Activated CD4-positive, CD25-positive, alpha-beta regulatory T cell (primary cell): ENCODE results near the gene PDE4D.

Experiments used
- DNase-seq, 4 experiments: peaks; one replicate each; lab custom pipeline; 2025; lab: John Stamatoyannopoulos, UW

PDE4D gene

DNA sequence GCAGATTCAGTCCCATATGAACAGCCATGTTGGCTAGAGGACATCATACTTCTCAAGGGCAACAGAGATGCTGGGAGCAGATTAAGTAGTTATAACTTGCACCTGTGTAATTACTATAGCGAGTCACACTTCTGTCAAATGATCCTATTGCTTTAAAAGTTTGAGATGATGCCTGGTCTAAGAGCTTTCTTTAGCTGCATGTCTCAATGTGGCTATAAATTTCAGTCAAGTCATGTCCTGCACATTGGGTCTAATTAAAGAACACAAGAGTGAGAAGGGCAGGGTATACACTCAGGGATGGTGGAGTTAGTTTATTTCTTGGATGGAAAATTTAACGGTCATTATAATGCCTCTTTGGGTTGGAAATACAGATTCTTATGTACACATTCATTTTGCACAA is 753.4 kb downstream of the PDE4D start:
- DNase-seq = no peak

DNA sequence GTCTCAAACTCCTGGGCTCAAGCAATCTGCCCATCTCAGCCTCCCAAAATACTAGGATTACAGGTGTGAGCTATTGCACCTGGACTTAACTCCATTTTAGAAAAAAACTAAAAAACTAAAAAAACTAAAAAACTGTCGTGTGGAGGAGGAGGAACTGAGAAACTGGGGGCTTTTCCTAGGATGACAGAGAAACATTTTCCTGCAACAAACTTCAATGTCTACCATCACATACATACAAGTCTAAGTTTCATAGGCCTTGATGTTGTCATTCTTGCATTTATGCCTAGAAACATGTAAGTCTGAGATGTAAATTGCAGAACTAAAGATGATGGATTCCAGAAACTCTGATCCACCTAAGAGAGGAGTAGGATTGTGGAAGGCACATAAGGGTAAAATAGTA is 753.8 kb downstream of the PDE4D start:
- DNase-seq = no peak

DNA sequence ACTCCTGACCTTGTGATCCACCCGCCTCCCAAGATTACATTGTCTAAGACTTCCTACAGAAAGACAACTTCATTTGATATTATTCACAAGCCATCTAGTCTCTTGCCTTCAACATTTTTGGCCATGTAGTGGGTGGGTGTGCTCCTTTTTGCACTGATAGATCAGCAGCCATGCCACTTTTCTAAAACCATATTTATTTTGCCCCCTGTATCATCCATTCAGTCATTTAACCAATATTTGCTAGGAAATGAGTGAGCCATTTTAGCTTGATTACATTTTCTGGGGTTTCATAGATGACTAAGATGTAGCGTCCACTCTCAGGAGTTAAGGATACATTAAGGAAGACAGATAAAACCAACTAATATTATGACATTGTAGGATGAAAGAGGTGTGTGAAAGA is 755.0 kb downstream of the PDE4D start:
- DNase-seq = no peak

DNA sequence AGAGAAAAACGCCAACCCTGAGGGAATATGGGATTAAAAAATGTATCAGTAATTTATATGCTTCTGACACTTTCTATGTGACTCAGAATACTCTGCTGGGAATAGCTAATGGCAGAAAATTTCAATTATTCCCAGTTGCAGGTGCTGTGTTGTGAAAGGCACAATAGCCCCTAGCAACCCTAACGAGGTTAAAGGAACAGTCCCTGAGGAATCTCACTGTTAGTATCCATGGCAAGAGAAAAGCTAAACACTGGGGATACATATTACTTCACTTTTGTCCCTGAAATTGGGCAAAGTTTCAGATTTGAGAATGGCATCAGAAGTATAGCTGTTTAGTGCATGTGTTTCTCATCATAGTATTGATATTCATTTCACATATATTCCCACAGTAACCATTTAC is 755.7 kb downstream of the PDE4D start:
- DNase-seq = no peak

DNA sequence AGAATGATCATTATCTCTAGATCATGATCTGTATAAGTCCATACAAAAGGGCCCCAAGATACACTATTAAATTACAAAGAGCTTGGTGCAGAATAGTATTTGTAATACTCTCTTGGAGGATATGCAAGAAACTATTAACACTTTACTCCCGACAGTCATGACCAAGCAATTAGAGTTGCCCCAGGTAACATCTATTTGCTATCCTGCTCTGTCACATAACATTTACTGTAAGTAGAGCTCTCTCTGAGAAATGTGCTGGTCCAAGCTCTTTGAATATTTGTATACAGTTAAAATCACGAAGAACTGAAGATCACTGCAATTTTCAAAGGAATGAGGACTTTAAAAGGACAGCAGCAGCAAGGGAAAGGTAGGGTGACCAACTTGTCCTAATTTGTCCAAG is 757.0 kb downstream of the PDE4D start:
- DNase-seq = no peak

DNA sequence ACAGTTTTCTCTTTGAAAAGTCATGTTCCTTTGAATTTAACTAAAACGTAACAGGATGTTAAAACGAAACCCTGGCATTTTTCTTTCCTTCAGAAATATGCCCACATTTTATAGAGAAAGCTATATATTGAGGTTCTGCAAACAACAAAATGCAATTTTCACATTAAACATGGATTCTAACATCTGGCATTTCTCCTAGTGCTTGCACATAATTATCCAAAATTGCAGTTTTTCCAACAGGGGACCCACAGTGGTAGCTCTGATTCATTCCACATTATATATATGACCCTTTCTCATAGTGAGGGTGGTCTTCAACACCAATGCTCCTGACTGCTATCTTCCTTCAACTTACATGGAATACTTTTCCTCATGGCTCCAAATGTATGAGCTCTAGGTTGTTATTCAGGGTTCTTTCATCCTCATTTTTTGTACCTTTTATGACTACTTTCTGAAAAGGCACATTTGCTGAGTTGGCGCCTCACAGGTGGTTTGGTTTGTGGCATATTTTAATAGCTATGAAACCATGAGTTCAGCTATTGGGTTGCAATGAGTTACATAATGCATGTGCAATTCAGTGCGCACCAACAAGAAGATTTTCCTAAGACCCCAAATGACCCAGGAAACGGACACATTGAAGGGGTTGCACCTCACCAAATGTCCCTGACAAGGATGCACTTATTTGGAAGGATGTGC is 758.9 kb downstream of the PDE4D start:
- no peak for DNase-seq

DNA sequence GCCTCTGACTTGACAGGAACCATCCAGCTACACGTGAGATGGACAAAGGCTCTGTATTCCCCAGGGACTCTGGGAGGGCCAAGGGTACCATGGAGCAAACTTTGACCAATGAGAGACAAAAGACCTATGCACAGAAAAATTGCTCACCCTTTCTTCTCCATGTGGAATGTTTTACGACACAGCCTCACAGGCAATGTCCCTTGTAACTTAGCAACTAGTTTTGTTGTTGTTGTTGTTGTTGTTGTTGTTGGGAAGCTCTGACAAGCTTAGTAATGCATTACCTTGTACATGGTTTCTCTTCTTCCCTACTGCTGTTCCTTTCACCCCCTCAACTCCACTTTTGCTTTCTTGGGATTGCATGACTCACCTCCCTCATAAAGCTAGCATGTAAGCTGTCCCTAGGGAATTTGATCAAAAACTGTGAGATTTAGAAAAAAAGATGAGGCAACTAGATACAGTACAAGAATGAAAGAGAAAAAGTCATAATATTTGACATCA is 759.7 kb downstream of the PDE4D start:
- no peak for DNase-seq

DNA sequence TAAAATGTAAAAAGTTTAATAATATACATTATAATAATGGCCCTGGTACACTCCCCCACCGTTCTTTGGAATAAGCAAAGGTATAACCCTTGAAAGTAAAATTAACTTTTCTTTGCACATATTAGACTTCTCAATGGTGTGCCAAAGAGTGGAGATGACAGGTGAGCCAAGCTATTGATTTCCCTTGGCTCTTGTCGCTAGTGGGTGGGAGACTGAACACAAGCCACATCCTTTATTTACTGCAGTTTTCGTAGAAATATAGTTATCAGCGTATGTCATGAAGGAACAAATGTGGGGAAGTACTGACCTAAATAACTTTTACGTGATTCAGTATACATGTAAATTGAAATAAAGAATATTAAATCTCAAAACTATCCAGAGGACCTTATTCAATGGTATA is 761.4 kb downstream of the PDE4D start:
- DNase-seq = no peak

DNA sequence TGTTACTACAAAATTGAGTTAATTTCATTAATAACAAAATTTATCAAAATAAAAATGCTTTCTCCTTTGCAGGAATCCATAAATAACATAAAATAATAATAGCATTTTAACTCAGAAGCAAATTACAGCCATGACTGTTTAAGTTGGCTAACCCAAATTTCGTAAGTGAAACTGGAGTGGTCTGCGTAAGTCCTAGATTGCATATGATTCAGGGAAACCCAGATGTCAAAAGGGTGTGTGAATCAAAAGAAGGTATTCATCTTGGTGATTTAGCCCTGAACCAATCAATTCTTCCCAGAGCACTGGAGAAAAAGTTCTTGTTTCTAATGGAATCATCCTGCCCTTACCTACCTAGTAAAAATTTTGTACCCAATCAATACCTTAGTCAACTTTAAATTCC is 763.1 kb downstream of the PDE4D start:
- no peak for DNase-seq

DNA sequence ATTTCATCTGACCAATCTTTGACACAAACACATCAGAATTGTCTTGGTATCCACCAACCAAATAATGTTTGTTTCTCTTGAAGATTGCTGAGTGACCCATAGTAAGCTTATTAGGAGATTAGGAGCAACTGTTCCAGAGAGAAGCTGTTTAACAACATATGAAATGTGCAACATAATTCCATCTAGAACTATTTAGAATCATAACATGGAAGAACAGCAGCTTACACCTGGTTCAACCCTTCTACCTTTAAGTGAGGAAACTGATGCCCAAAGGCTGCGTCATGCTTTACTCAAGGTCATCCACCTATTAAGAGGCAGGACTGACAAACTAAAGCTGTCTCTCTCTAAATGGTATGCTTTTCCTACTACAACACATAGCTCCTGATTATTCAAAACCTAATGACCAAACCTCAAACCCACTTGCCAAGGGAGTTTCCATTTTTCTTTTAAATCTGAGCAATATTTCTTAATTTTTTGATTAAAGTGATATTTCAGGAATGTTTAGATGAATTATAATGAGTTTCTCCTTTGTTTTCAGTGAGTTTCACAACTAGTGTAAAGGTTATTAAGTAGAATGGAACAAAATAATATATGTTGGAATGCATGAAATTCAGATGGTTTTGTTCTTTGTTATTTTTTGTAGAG is 764.8 kb downstream of the PDE4D start:
- DNase-seq = no peak

DNA sequence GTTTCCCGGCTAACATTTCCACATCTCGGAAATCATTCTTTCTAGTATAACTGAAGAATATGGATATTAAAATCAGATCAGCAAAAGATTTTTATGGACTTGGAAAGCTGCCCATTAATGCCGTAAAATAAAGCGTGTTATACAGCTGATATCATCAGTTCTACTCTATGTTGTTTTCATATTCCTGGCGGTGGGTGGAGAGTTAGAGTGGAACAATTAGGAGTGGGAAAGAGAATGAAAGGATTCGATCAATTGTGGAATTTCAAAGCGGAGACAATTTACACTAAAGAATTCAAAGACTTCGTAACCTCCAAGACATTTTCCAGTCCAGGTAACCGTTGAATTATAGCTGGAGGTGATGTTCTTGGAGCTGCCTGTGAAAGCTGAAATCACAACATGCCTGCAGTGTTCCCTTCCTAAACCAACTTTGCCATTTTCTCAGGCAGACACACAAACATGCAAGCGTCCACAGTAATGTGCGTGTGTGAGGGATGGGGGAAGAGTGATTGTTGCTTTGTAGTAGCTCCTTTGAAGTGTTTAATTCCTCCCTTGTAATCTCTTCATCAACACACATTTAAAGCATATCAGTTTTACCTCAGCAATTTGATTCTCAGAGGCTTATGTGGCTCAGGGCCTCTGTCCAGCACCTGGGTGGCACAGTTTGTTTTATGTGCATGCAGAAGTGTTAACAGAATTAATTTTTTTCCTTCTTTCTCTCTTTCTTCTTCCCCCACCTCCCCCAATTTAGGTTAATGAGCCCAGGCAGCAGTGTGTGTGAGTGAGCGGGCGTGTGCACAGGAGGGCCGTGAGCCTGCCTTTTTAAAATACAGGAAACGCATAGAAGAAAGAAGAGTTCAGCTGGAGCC is 766.6 kb downstream of the PDE4D start:
- no peak for DNase-seq

DNA sequence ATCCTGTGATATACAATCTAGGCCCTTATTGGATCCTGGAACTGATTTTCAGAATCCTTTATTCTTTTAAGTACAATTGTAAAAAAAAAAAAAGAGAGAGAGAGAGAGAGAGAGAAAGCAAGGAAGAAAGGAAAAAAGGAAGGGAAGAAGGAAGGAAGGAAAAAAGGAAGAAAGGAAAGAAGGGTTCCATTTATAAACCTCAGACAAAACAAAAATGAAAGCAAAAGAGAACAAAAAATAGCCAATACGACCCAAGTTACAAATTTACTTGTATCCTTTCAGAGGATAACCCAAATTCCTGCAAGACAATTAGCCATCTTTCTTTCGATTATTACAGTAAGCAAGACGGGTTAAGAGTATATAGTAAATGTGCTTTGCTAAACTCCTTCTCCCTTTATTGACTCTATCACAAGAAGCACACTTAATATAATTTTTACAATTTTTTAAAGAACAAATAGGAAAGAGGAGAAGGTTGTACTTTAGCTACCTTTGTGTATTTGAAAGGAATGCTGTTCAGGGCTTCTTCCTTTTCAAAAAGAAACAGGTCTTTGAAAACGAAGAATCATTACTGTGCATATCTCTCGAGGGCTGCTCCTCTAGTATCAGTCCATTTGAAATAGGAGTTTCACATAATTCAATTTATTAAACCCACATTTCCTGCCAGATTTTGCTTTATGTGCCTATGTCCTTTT is 767.4 kb downstream of the PDE4D start:
- no peak for DNase-seq

DNA sequence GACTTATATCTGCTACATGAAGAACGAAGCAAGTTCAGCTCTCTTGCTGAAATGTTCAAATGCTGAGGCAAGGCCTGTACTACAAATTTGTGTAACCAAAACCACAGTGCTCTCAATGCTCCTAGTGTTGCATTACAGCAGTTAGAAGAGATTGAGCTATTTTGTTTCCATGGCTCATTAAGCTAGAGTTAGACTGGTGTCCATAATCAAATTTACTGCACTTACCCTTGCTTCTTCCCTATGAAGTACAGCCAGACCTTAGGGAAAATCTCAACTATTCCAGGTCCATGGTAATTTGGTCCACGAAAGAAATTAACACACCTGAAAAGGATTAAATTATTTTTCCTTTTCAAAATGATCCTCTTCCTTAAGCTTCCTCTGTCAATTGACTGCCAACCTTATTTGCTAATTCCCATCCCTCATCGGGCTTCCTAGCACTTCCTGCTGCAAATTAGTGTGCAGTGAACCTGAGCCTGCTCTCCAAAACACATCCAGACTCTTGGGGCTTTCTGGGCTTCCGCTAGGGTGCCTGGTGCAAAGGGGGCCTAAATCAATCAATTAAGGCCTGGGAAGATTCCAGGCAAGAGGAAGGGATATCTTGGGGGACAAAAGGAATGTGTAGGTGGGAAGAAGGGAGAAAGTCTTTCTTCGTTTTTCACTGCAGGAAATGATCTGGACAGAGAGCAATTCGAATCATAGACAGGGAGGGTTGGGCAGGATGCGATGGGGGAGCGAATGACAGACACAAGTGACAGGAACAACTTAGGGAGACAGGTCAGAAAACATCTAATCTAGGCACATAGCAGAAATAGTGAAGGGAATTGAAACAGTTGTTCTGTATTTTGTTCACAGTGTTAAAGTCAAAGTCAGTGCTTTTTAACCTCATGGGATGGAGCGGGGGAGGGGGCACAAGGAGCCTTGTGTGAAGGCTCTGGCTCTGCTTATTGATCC is 768.2 kb downstream of the PDE4D start:
- no peak for DNase-seq

DNA sequence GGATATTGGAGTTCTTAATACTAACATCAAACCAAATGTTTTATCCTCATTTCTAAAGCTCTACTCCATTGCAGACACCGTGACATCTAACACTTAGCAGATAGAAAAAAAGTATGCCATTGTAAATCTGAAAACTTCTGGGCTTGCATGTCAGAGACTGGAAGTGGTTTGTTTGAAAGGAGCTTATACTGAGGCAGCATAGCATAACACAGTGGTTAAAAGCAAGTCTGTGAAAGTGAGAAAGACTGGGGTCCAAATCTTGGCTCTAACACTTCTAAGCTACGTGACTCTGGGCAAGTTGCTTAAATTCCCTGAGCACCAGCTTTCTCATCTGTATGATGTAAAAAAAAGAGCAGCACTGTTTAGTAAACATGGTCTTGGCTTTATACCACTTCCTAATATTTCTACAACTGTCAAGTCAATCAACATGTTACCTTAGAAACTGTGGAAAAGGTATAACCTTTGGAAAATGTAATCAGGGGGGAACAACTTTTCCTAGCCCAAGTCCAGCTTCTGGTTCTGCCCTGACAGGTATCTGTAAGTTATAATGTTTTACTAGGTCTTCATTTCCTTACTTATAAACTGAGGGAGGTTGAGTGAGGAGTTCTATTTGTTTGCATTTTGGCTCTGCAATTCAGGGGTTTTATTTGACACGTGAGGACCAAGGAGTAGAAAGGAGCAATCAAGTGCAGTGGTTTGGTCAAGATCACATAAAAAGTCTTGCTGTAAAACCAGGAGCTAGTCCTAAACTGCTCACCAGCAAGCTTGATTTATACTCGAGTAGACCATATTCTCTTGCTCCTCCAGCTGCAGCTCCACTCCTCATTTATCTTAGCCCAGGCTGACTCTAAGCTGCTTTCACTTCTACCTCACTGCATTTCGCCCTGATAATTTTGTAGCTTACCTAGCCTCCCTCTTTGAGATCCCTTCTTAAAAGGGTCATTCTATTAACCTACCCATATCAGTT is 769.6 kb downstream of the PDE4D start:
- DNase-seq = no peak

DNA sequence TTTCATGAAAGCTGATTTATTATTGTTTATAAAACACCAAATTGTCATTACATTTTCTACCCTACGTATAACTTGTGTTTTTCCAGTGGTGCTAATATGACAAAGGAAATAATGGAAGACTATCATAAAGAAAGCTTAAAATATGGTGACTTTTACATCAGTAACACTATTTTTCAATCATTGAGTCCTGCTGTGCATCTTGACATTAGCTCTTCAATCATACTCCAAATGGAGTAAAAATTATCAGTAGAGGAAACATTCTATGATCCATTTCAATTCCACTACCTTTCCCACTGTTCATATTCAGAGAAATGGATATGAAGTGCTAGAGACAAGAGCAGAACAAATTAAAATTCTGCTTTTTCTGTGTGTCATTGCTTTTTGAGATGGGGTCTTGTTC is 774.0 kb downstream of the PDE4D start:
- no peak for DNase-seq

DNA sequence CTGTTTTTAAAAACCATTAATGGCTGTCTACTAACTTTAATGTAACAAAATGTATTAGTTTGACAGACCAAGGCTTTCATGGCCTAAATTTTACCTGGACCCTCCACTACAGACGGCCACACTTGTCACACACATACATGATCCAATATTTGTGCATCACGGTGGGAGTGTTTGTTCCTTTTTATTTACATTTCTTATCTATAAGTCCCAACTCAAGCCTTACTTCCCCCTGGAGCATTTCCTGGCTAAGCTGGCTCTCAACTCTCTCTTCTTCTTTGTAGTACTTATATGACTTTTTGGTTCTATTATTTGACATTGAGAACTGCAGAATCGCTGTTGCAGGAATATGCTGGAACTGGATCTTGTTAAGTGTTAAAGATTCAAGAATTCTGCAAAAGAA is 776.2 kb downstream of the PDE4D start:
- no peak for DNase-seq

DNA sequence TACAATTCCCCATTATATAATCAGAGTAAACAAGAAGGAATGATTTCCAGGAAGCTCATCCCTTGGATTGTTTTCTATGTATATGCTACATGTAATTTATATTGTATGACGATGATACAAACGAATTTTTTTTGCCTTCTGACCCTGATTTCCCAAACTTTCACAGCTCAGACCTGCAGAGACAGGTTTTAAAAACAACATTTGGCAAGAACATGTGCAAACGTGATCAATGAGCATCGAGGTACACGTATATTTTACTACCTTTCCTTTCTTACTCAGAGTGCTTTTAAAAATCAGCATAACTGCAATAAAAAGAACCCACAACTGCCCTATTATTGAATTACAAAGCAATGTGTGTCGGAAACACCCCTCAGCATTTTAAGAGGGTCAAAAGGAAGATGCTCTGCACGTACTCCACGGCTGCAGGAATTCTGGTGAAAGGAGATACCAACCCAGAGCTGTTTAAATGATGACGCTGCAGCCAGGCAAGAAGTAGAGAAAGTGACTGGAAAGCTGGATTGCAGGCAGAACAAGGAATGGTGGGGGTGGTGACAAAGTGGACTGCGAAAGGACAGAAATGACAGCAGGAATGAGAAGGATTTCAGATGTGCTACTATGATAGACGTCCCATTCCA is 777.2 kb downstream of the PDE4D start:
- DNase-seq = no peak

DNA sequence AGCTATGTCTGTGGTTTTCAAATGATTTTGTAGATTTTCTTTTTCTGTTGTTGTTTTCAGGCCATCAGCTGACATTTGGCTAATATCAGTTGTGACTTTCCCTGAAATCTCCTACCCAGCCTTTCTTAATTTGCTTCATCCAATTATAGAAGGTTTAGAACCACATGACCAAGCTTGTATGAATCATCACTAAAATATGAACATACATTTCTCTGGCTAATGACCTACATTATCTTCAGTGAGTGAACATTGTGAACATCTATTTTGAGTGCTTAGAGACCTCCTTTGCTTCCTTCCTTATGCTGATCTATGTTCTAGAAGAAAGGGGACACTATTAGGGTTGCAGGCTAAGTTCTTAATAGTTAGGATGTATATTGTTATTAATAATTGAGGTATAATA is 778.2 kb downstream of the PDE4D start:
- no peak for DNase-seq

DNA sequence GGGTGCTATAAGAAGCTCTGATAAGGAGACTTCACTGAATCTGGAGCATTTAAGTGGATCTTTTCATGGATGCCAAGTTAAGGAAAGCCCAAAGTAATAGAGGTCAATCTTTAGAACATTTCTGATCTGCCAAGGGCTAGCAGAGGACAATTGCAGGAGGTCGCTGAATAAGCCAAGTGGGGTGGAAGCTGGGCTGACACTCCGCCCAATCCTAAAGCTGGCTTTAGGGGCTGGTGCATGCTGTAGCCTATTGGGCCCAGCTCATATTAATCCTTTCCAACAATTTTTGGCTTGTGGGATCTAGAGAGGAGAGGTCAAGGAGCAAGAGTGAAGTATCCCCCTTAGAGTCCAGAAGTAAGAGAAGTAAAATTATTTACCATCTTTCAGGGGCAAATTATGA is 784.1 kb downstream of the PDE4D start:
- no peak for DNase-seq

DNA sequence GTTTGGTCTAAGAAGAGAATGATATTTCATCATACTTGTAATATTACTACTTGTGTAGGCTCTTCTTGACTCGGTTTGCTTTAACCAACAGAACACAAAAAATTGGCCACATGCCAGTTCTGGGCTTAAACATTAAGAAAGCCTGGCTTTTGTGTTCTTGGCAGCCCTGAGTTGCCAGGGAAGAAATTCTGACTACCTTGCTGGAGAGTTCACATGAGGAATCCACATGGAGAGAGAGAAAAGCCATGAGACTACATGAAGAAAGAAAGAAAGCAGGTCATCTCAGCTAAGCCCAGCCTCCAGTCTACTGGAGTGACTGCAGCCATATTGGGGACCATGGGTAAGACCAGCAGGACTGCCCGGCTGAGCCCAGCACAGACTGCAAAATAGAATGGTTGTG is 785.8 kb downstream of the PDE4D start:
- DNase-seq = no peak
